H9 (cell line): Measurements from ENCODE around the gene BCL11B. TPM values are rescaled to one million over a fixed set of nuclear protein-coding genes. Genes with fewer than 3 reads are reported as not detected.

Experiments used
- DNase-seq: peaks from one replicate; pipeline ENCODE4 v3.0.0-alpha.2; 2017
- H2AFZ ChIP-seq: one replicate; pipeline ENCODE4 v1.6.1; 2013; ENCODE audit warnings: mild to moderate bottlenecking, low read length, control low read depth, moderate library complexity
- H2AK5ac ChIP-seq: 2 replicates; pipeline ENCODE4 v1.6.1; 2013; ENCODE audit warnings: low read length, control low read depth, mixed read lengths; ENCODE audit not compliant: insufficient read length
- H2BK120ac ChIP-seq: one replicate; pipeline ENCODE4 v1.6.1; 2013; ENCODE audit warnings: low read depth, mild to moderate bottlenecking, low read length, control low read depth, inconsistent platforms; ENCODE audit not compliant: poor library complexity, severe bottlenecking
- H2BK12ac ChIP-seq: 2 replicates; pipeline ENCODE4 v1.6.1; 2013; ENCODE audit warnings: low read length, control low read depth, mixed read lengths, low read depth; ENCODE audit not compliant: insufficient read length
- H2BK15ac ChIP-seq: 2 replicates; pipeline ENCODE4 v1.6.1; 2013; ENCODE audit warnings: low read depth, low read length, control low read depth
- H2BK20ac ChIP-seq: one replicate; pipeline ENCODE4 v1.6.1; 2013; ENCODE audit warnings: low read depth, mild to moderate bottlenecking, low read length, control low read depth, inconsistent platforms; ENCODE audit not compliant: poor library complexity, severe bottlenecking
- H2BK5ac ChIP-seq: 2 replicates; pipeline ENCODE4 v1.6.1; 2013; ENCODE audit warnings: low read length, control low read depth, mixed read lengths; ENCODE audit not compliant: insufficient read length
- H3K14ac ChIP-seq: 2 replicates; pipeline ENCODE4 v1.6.1; 2013; ENCODE audit warnings: low read length, control low read depth; ENCODE audit not compliant: insufficient read depth
- H3K18ac ChIP-seq: 2 replicates; pipeline ENCODE4 v1.6.1; 2013; ENCODE audit warnings: low read depth, mild to moderate bottlenecking, mixed read lengths, low read length, control low read depth; ENCODE audit not compliant: insufficient read length
- H3K23ac ChIP-seq: 2 replicates; pipeline ENCODE4 v1.6.1; 2013; ENCODE audit warnings: low read length, control low read depth, mixed read lengths, low read depth; ENCODE audit not compliant: insufficient read length
- H3K23me2 ChIP-seq: 2 replicates; pipeline ENCODE4 v1.6.1; 2013; ENCODE audit warnings: low read depth, mild to moderate bottlenecking, mixed read lengths, low read length, control low read depth; ENCODE audit not compliant: insufficient read length, poor library complexity, severe bottlenecking
- H3K27ac ChIP-seq: 2 replicates; pipeline ENCODE4 v1.5.1; 2013; ENCODE audit warnings: low read length, control low read depth, mixed read lengths, low read depth; ENCODE audit not compliant: insufficient read length
- H3K27me3 ChIP-seq: 2 replicates; pipeline ENCODE4 v1.6.1; 2013; ENCODE audit warnings: low read length, control low read depth, inconsistent platforms; ENCODE audit not compliant: insufficient read depth
- H3K4ac ChIP-seq: 2 replicates; pipeline ENCODE4 v1.6.1; 2013; ENCODE audit warnings: low read depth, mild to moderate bottlenecking, control low read depth, inconsistent platforms, low read length, moderate library complexity
- H3K4me1 ChIP-seq: 2 replicates; pipeline ENCODE4 v1.6.1; 2013; ENCODE audit warnings: low read length, control low read depth, inconsistent platforms; ENCODE audit not compliant: insufficient read depth
- H3K4me2 ChIP-seq: 2 replicates; pipeline ENCODE4 v1.6.1; 2013; ENCODE audit warnings: low read length, control low read depth, mixed read lengths; ENCODE audit not compliant: insufficient read length, insufficient read depth
- H3K56ac ChIP-seq: 2 replicates; pipeline ENCODE4 v1.6.1; 2013; ENCODE audit warnings: low read depth, mild to moderate bottlenecking, mixed read lengths, low read length, control low read depth; ENCODE audit not compliant: insufficient read length
- H3K79me1 ChIP-seq: 2 replicates; pipeline ENCODE4 v1.6.1; 2013; ENCODE audit warnings: low read depth, mild to moderate bottlenecking, moderate library complexity, low read length, control low read depth, inconsistent platforms; ENCODE audit not compliant: insufficient read depth, poor library complexity, severe bottlenecking
- H3K79me2 ChIP-seq: 2 replicates; pipeline ENCODE4 v1.6.1; 2013; ENCODE audit warnings: low read length, control low read depth, inconsistent platforms; ENCODE audit not compliant: insufficient read depth
- H3K9ac ChIP-seq: 2 replicates; pipeline ENCODE4 v1.6.1; 2013; ENCODE audit warnings: low read length, control low read depth, mixed read lengths; ENCODE audit not compliant: insufficient read length; ENCODE audit errors: extremely low read depth
- H3K9me3 ChIP-seq: one replicate; pipeline ENCODE4 v1.6.1; 2013; ENCODE audit warnings: low read depth, low read length, inconsistent platforms; ENCODE audit not compliant: control insufficient read depth
- H3T11ph ChIP-seq: one replicate; pipeline ENCODE4 v1.6.1; 2013; ENCODE audit warnings: mild to moderate bottlenecking, low read length, control low read depth, inconsistent platforms
- H4K20me1 ChIP-seq: one replicate; pipeline ENCODE4 v1.6.1; 2013; ENCODE audit not compliant: control insufficient read depth, insufficient read length, insufficient read depth
- H4K5ac ChIP-seq: 2 replicates; pipeline ENCODE4 v1.6.1; 2013; ENCODE audit warnings: low read depth, mild to moderate bottlenecking, mixed read lengths, low read length, control low read depth; ENCODE audit not compliant: insufficient read length
- H4K8ac ChIP-seq: replicated peaks from 2 replicates; pipeline ENCODE4 v1.6.1; 2013; ENCODE audit warnings: low read length, control low read depth, mixed read lengths, low read depth; ENCODE audit not compliant: insufficient read length
- H4K91ac ChIP-seq: 2 replicates; pipeline ENCODE4 v1.6.1; 2013; ENCODE audit warnings: low read depth, mild to moderate bottlenecking, moderate library complexity, mixed read lengths, low read length, control low read depth; ENCODE audit not compliant: insufficient read length
- H3K27ac Mint-ChIP-seq, 3 experiments: 2 replicates in 2 of 3; 3 replicates in 1 of 3; pipeline ENCODE4 v1.8.0; 2020 to 2021; ENCODE audit warnings: mixed read lengths in 3 of 3, mild to moderate bottlenecking in 1 of 3, moderate library complexity in 1 of 3
- H3K27me3 Mint-ChIP-seq: 2 replicates; pipeline ENCODE4 v1.8.0; 2021; ENCODE audit warnings: low read depth, mild to moderate bottlenecking, moderate library complexity, mixed read lengths
- H3K36me3 Mint-ChIP-seq, 3 experiments: 2 replicates in 2 of 3; 3 replicates in 1 of 3; pipeline ENCODE4 v1.8.0; 2020 to 2021; ENCODE audit warnings: low read depth in 3 of 3, mixed read lengths in 3 of 3; ENCODE audit not compliant: insufficient read depth in 1 of 3
- H3K4me1 Mint-ChIP-seq, 2 experiments: 2 replicates each; pipeline ENCODE4 v1.8.0; 2020; ENCODE audit warnings: mixed read lengths in 2 of 2
- H3K4me3 Mint-ChIP-seq, 2 experiments: 2 replicates in 1 of 2; 3 replicates in 1 of 2; pipeline ENCODE4 v1.8.0; 2020 to 2021; ENCODE audit warnings: mild to moderate bottlenecking in 2 of 2, mixed read lengths in 2 of 2, moderate library complexity in 1 of 2
- H3K9me3 Mint-ChIP-seq, 2 experiments: 2 replicates in 1 of 2; 3 replicates in 1 of 2; pipeline ENCODE4 v1.8.0; 2020; ENCODE audit warnings: mild to moderate bottlenecking in 2 of 2, mixed read lengths in 2 of 2, moderate library complexity in 1 of 2
- CTCF ChIP-seq: fragments of 200-600 bp; sonication (generic); conservative IDR thresholded peaks from 3 replicates; pipeline ENCODE4 v1.8.0; 2021; ENCODE audit warnings: antibody characterized with exemption, mild to moderate bottlenecking
- WGBS: extraction: QIAGEN DNeasy Blood & Tissue Kit; methylation state at CpG from one replicate; pipeline ENCODE4 v1.1.7; 2013; ENCODE audit warnings: missing lambda C conversion rate, low lambda C conversion rate, mixed read lengths; ENCODE audit not compliant: insufficient read length; ENCODE audit errors: extremely low coverage; 5-methylcytosine and 5-hydroxymethylcytosine counted together
- total RNA-seq: library from RNA; stranded (reverse); gene quantifications from 2 replicates; pipeline ENCODE4 v1.2.1, GENCODE V29; 2021

Gene BCL11B
- total RNA-seq, 1 experiment from 2014 or later: 4.9 TPM

DNA sequence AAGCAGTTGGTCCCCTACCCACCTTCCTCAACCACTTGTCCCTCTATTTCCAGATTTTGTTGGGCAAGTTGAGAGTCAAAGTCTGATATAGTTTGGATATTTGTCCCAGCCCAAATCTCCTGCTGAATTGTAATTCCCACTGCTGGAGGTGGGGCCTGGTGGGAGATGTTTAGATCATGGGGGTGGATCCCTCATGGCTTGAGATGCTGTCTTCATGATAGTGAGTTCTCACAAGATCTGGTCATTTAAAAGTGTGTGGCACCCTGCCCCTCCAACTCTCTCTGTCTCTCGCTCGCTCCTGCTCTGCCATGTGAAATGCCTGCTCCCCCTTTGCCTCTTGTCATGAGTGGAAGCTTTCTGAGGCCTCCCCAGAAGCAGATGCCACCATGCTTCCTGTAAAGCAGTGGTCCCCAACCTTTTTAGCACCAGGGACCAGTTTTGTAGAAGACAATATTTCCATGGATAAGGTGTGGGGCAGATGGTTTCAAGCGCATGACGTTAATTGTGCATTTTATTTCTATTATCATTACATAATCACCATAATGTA lies 37.3 kb upstream of the BCL11B start:
- H4K91ac ChIP-seq: no peak overlapping the region
- Mint-ChIP-seq H3K4me1 (peaks cover 8% of the 10 kb centered on the region in 2 experiments), H3K36me3 (peaks cover 5 to 27% (median 10%) of the 10 kb centered on the region in 3 experiments; a peak in 6 of 7 replicates), H3K9me3 (peaks cover 21 to 32% of the 10 kb centered on the region in 2 experiments), H3K27me3 (no peaks in the 10 kb centered on the region; the same call in 1 of the 2 replicates), H3K27ac (no peak overlapping the region), H3K4me3 (no peak overlapping the region)
- no peak overlapping the region for H3K23ac ChIP-seq
- no peak overlapping the region for H2AK5ac ChIP-seq
- no peak overlapping the region for H2BK5ac ChIP-seq
- H2BK12ac ChIP-seq: no peak overlapping the region
- H2BK20ac ChIP-seq: no peak overlapping the region
- H3K9me3 ChIP-seq: no peaks in the 10 kb centered on the region
- H3K4me2 ChIP-seq: no peak overlapping the region
- H3K9ac ChIP-seq: no peak overlapping the region
- H2AFZ ChIP-seq: no peak overlapping the region
- H4K20me1 ChIP-seq: no peaks in the 10 kb centered on the region
- H3K56ac ChIP-seq: no peak overlapping the region
- WGBS: no CpG with 5 or more reads among the region's 4 CpGs
- H3T11ph ChIP-seq: no peak overlapping the region
- no peaks in the 10 kb centered on the region for H3K27me3 ChIP-seq
- TF ChIP-seq CTCF: no peak
- H3K79me2 ChIP-seq: no peaks in the 10 kb centered on the region
- H4K5ac ChIP-seq: no peak overlapping the region
- DNase-seq: no peak
- H3K79me1 ChIP-seq: no peaks in the 10 kb centered on the region
- H4K8ac ChIP-seq: no peak overlapping the region
- no peak overlapping the region for H3K14ac ChIP-seq
- no peak overlapping the region for H2BK120ac ChIP-seq
- no peak overlapping the region for H3K27ac ChIP-seq
- no peaks in the 10 kb centered on the region for H3K23me2 ChIP-seq
- no peak overlapping the region for H3K18ac ChIP-seq
- H3K4me1 ChIP-seq: no peaks in the 10 kb centered on the region
- no peak overlapping the region for H3K4ac ChIP-seq
- H2BK15ac ChIP-seq: no peak overlapping the region
